GM12801 (cell line): ENCODE data around the gene PTPRD.

Experiments
- CTCF ChIP-seq: IDR thresholded peaks from one replicate; pipeline ENCODE4 v1.5.1; 2011; ENCODE audit warnings: control low read depth; ENCODE audit not compliant: insufficient read length; ENCODE audit errors: extremely low read depth

Gene PTPRD

DNA sequence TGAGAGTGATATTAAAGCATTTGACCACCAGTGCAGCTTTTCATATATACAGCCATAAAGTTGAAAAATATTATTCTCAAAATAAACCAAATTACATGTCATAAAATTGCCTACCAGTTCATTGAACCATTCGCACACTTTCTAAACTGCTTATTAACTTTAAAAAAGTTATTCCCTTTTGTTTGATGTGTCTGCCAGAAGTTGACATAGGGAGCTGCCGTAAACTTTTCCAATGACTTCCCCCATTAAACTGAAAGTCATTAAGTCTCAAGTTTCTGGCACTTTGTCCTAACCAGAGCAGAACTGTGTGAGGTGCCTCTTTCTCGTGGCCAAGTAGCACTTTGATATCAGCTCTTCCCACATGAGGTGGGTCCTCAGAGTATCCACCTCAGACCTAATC, 2231.2 kb downstream of the PTPRD start:
- TF ChIP-seq CTCF: no peak

- no peak for TF ChIP-seq CTCF
Measured at GRCh38 chr9:8374471-8374870, 2238.3 kb downstream of the PTPRD start.

DNA sequence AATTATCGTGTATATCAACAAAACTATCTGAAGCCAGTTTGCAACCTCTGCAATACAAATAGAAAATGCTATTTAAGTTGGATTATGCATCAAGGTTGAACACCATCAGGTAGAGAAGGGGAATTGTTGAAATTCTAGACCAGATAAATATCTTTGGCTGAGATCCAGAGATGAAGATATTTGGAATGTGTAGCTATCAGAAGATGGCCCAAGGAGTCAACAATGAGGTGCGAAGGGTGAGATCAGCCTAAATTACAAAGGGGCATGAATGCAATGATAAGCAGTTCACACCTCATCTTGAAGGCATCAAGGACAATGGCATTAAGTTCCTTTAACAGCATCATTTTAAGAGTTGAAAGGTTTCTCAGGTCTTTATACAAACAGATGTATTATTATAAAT, 2241.1 kb downstream of the PTPRD start:
- no peak for TF ChIP-seq CTCF

GRCh38 chr9:8366161-8366926, 2246.5 kb downstream of the PTPRD start:
- TF ChIP-seq CTCF: no peak

DNA sequence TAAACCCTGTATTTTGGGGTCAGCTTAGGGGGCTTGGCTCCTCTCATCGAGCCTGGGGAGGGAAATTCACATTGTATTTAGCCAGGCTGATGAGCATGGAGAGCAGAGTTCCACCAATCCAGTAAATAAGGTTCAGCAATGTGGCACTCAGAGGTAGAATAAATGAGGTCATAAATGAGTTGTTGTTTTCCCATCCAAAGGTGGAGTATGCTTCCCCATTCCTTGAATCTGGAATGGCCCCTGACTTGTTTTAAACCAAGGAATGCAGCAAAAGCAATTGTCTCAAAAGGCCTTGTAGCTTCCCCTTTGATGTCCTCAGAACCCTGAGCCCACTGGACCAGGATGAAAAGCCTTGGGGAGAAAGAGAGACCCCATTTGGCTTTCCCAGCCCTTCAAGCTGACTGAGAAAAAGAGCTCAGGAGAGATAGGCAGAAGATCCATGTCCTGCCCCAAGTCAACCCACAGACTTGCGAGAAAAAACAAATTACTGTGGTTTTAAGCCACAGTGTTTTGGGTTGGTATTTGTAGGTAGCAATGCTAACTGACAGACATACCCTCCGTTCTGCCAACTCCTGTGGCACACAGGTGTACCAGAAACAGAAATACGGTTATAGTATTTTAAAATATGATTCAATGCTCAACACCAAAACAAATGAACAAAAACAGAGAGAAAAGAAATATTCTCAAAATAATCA, 2247.2 kb downstream of the PTPRD start:
- no peak for TF ChIP-seq CTCF

DNA sequence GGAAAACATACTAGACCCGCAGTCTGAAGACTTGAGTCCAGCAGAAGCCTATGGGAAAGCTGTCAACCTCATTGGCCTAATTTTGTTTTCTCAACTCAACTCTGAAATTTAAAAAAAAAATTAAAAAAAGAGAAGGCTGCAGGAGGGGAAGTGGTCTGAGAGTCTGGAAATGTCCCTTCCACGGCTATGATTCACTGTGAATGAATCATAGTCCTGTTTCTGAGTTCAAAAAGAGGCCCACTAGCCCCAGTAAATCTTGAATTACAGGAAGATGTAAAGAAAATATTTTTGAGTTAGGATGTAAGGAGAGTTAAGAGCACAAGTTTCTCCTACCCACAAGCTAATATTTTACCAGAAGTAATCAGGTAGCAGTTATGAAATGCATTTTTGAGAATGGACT, 2247.8 kb downstream of the PTPRD start:
- TF ChIP-seq CTCF: no peak

- no peak for TF ChIP-seq CTCF
Measured at GRCh38 chr9:8364026-8364752, 2248.6 kb downstream of the PTPRD start.
